ENCODE data around the gene C10orf90.

Gene C10orf90

DNA sequence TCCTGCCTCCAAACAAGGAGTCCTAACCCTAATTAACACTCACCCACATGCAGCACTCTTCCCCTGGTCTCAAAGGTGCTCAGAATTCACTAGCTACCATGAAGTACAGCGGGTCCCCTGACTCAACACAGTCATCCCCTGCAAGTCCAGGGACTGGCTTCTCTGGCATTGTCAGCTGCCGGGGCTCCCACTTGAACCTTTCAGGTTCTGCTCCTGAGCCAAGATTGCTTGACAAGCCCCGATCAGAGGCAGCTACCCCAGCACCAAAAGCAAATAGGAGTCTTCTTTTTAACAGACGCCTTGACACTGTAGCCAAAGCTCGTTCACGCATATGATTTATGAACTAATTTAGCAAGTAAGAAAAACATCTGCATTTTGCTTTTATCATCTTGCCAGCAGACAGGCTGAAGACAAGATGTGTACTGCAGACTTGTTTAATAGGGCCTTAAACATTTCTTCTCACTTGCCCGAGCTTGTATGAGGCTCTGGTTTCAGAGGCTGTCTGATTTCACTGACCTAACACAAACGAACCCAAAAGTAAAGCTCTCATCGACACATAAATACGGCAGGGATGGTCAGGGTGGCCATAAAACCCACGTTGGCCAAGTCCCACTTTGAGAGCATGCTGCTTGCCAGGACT is 214.6 kb downstream of the C10orf90 start:
- DNase-seq = no peak

DNA sequence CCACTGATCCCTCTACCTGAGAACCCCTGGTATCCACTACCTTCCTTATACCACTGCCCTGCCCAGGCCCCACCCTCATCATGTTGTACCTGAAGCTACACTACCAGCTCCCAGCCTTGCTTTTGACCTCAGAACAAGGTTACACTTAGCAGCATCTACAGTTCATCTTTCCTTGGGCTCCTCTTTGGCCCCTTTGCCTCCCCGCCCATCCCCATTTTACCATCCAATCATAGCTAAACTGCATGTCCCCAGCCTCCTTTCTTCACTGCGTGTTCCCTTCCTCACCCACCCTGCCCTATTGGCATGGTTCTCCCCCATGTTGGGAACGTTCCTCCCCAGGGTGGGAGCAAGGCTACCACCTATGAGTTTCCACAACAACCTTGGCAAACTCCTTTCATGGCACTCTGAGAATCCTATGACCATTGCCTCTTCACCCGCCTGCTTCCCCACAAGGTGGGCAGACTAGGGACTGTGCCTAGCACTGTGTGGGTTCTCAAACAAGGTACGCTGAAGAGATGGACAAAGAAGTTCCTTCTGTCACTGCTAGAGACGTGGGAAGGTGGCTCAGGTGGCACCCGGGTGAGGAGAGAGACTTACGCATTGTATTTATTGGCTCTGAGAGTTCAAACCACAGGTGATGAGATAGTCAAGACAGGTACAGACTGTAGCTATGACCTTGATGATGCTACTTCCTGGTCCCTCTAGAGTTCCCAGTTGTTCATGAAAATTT is 215.3 kb downstream of the C10orf90 start:
- no peak for DNase-seq

DNA sequence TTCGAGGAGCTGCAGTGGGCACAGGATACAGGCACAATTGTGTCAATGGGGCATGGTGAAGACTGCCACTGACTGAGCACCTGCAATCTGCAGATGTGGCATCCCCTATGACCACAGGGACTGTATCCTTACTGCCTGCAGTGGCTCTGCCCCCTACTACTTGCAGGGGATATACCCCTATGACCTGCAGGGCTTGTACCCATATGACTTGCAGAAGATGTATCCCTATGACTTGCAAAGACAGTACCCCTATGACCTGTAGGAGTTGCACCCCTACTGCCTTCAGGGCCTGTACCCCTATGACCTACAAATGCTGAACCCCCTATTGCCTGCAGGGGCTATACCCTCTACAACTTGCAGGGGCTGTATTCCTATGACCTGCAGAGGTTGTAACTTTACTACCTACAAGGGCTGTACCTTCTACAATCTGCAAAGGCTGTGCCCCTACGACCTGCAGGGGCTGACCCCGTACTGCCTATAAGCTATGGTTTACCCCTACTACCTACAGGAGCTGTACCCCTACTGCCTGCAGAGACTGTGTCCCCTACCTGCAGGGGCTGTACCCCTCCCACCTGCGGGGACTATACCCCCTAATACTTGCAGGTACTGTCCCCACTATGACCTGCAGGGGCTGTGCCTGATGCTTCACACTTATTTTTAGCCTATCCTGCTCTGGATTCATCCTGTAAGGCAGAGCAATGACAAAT is 216.3 kb downstream of the C10orf90 start:
- no peak for DNase-seq

DNA sequence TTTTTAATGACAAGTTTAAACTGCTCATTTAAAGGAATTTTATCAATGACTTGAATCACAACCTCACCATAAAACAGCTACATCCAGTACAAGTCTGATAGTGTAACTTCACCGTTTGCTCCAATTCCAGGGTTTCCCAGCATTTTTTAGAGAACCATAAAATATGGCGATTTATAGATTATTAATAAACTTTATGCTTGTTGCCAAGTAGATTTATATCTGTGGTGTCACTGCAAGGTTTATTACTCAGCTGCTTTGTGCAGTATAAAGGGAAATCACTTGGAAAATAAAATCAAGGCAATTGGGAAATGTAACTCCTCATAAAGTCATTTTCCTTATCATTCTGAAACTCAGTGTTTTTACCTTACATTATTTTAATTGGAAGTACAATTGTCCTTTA is 218.2 kb downstream of the C10orf90 start:
- no peak for DNase-seq

DNA sequence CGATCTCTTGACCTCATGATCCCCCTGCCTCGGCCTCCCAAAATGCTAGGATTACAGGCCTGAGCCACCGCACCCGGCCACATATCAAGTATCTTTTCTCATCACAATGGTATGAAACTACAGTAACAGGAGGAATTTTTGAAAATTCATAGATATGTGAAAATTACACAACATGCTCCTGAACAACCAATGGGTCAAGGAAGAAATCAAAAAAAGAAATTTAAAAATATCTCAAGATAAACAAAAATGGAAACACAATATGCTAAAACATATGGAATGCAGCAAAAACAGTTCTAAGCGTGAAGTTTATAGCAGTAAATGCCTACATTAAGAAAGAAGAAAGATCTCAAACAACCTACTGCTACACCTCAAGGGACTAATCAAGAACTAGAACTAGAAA is 222.4 kb downstream of the C10orf90 start:
- no peak for DNase-seq

DNA sequence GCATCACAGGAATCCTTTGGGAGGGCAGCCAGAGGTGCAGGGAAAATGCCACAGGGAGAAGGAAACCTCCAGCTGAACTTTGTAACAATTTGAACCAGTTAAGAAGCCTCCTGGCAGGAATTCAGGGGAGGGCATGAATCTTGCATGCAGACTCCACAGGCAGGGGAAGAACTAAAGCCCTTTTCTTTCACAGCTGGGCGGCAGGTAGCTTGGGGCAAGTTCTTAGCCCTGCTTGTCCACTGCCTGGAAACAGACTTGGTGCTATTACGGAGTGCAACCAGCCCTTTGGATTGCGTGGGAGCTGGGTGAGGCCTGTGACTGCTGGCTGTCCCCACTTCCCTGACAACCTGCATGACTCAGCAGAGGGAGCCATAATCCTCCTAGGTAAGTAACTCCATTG is 230.6 kb downstream of the C10orf90 start:
- no peak for DNase-seq

DNA sequence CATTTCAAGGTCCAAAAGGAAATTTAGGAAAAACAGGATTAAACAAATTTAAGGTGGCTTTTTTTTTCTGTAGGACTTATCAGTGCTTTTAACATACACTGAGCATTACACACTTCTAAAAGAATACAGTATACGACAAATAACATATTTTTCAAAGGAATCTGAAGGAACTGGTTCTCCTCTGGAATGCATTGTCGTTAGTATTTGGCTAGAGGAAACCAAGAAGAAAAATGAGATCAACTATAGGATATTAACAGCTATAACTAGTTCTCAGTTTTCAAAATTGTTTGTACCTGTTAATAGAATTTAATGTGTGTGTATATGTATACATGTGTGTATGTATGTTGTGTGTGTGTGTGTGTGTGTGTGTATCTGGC is 232.1 kb downstream of the C10orf90 start:
- DNase-seq = no peak

DNA sequence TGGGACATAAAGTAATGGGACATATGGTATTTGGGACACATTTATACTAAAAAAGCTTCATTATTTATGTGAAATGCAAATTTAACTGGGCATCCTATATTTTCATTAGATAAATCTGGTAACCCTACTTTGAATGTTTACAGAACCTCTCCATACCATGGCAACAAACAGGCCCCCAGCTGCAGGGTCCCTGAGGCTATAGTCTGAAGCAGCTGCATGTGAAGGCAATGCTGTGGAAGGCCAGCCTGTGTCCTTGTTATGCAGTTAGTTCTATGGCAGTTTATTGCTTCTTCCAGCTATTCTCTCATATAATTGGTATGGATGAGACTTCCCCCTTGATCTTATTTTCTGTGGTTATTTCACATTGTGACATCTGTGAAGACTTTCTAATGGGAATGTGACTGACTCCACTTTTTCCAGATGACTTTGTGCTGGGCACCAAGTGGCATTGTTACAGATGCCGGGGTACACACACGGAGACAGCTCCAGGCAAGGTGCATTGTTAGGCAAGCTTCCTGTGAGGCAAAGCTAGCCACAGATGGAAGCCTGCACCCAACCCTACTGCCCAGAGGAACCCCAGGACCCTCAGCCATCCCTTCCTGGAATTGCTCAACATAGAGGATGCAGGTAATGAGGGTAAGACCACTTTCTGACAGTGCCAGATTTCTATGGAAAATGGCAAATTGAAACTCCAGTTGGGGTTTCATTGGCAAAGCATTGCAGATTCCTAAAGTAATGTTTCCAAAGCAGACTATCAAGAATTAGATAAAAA is 232.7 kb downstream of the C10orf90 start:
- no peak for DNase-seq

DNA sequence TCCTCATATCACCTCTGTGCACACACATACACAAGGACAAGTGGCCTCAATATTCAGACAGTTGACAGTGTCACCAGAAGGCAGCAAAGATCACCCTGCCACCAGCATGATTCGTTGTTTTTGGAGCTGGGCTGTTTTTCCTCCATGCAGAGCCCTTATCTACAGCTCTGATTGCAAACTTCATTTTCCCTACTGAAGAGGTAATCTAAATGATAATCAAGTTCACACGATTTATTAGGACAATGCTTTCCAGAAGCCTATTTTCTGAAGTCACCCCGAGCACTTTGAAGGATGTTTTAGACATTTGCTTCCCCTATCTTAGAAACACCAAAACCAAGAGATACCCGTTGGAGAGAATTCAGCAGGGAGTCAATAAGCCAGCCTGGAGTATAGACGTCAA is 236.3 kb downstream of the C10orf90 start:
- no peak for DNase-seq

DNA sequence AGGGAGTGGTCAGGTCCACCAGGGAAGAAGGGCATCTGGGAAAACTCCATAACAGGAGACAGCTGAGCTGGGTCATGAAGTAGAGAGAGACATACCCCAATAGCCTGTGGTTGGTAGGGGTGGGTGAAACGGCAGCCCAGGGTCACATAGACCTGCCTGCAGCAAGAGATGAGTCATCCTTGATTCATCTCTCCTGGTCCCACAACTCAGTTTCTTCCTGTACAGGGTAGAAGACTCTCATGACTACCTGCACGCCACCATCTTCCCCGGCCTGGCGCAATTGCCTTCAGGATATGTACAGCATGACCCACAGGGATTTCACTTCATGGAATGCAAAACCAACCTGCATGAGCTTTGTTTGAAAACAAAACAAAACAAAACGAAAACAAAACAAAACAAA is 237.1 kb downstream of the C10orf90 start:
- no peak for DNase-seq

DNA sequence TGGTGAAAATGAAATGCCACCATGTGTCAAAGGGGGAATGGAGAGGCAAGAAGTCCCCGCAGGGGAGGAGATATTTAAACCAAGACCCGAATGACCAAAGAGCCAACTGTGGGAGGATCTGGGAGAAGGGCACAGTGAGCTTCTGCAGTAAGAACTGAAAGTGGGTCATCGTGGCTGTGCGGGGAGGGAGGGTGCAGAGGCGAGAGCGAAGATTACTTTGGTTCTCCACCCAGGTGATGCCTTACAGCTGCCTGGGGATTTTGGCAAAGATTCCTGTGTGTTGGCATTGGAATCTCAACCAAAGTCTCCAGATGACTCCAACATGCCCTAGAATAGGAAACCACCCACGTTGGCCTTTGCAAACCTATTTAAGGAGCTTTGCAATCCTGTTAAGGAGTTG is 238.0 kb downstream of the C10orf90 start:
- no peak for DNase-seq

DNA sequence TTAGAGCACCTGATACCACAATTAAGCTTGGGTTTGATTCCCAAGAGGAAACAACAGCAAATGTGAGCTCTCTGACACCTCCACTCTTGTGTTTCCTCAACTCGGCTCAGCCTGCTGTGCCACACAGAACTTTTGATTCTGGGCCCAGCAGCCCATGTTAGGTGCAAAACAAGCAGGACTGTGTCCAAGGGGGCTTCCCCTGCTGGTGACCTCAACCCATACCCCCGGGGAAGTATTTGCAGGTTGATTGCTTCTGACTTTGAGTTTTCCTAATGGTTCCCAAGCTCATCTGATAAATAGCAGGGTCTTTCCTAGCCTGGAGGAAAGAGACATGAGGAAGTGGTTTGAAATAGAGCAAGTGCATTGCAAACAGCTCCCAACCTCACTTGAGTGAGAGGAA is 238.7 kb downstream of the C10orf90 start:
- no peak for DNase-seq

DNA sequence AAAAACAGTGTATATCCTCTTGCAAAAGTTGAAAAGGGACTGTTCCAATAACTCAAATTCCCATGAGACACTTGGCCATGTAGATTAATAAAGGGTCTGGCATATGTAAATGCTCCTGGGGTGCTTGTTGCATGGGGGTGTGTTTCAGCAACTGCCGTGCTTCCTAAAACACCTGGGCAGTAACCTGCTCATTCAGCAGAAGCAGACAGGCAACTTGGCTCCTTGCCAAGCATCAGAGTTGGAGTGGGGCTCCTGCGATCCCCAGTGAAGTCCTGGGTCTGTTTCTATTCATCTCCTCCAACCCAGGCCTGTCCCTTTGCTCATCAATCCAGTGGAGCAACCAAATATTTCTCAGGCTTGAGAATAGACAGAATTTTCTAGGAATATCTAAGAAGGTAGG is 240.0 kb downstream of the C10orf90 start:
- DNase-seq = no peak

DNA sequence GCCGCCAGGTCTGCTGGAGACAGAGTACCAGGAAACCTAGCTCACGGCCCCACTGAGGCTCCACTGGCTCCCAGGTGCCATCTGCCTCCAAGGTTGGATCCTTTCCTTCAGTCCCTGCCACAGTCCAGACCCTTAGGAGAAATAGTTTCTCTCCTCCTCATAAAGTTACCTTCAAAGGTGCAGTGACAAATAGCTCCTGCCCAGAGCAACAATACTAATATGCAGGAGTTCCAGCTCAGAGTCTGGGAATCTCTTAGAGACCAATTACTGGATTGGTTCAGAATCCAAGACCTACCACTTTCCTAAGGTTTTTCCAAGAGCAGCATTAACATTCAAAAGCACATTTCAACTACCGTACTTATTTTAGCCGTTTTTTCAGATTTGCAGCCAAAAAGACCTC is 241.2 kb downstream of the C10orf90 start:
- no peak for DNase-seq

DNA sequence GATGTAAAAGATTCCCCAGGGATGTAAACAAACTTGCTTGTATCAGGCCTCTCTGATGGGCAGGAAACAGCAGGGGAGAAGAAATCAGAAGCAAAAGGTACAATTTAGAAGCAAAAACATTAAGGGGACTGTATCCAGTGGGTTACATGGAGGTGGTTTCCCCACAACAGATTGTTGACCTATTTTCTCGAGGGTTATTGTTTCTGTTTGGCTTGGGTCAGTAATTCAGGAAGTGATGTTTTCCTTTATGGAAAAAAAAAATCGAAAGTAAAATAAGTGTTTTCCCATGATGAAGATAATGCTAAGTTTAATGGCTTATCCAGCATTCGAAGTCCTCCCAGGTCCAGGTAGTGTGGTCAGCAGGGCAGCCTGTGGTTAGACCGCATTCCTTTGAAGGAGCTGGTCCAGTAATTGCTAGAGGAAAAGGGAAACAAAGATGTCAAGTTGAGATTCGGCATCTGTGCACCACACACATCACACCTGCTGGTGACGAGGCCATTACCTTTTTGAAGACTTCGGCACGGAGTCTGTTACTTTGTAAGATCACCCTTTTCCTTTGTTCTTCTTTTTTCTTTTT is 244.9 kb downstream of the C10orf90 start:
- DNase-seq = no peak

DNA sequence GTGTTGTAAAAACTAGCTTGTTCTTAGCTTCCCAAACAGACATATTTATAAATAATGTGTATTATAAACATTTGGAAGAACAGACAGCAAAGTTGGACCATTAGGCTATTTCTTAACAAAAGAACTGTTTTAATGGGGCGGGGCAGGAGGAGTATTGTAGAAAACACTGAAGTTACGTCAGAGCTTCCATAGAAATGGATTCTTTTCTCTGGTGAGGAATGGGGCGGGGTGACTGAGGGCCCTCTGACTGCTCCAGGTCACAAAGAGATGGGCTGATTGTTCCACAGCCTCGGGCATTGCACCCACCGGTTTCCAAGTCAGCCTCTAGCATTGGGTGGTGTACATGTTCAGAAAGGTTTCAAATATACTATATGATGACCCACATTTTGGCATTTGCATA is 245.5 kb downstream of the C10orf90 start:
- DNase-seq = no peak

DNA sequence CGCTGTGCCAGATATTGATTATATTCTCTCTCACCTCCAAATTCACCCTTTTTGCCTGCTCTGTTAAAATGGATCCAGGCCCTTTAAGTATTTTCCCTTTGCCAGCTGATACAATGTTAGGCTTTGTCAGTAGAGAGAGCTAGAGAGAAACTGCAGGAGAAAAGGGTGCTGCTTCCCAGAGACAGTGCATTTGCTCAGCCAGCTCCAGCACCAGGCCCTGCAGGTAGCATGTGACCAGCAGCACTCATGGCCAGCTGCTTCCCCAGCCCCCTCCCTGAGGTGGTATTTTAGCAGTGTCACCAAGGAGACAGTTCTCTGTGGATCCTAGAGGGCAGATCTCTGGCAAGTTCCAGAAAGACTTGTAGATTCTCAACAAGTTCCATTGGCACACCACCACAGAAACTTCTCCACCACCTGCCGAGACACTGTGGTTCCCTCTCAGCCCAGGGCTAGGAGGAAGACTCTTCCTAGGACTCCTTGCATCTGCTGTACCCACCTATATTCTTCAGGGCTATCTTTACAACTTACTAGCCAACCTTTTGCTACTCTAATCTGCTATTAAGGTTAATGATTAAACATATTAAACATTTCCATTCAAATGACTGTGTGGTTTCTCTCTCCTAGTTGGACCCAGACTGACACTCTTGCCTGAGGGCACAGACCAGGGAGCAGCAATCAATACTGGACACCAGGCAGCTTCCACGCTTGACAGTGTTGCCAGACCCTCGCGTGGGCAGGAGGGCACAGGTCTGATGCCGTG is 246.6 kb downstream of the C10orf90 start:
- DNase-seq = no peak

DNA sequence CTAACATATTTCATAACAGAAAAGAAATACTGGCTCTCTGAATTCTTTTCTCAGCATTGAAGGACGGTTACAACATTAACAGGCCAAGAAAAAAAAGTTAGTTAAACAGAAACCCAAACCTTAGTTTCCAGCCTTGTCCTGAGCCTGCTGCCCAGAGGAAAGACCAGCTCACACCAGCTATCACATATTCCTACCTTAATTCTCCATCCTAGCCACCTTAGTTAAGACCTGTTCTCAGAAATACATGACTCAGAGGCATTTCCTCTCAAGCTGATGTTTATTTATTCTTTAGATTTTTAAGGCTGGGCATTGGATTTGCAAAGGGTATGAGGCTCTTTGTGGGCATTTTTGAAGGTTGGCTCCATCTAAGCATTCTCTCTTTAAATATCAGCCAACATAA is 247.9 kb downstream of the C10orf90 start:
- no peak for DNase-seq

DNA sequence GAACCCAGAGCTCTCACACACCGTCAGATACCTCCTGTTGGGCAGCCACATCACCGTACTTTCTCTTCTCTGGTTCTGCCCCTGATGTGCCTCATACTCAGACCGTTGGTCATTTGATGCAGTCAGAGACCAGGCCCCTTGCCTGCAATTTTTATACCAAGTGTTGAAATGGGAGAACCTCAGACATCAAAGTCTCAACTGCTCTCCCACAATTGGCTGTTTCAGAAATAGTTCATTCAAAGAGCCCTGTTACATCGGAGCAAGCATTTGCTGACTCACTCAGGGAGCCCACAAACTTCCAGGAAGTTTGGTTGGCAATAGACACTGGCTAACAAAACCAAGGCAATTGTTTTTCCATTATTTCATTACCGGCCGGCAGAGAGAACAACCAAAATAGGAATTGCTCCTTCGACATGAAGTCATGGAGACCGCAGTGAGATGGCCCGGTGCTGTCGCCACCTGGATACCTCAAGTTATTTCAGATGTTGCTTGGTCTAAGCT is 248.7 kb downstream of the C10orf90 start:
- DNase-seq = no peak

DNA sequence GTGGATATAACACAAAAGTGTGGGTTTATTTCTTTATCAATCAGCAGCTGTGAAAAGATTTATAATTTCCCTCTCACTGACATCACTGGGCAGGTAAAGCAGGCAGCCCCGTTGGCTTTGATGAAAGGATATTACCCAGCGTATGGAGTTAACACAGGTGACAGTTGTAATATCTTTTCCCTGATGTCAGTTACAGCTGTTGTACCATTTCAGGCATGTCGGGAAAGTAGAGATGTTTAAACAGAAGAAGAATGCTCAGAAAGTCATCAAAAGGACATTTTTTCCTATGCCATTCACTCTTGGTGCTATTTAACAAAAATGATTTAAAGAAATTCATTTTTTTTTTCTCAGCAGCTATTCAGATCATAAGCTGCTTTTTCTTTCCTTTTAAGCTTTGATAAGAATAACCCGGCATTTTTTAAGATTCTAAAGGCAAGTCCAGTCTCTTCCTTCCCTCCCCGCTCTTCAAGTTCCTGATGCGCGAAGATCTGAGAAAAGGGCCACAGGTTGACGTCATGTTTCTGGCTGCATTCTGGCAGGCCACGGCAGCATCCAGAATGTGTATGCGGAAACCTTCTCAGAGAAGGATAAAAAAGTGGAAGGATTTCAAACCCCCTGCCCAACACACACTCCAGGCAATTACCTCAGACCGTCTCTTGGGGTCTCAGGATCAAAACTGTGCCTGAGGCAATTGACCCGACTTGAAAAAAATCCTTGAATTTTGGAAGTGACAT is 249.8 kb downstream of the C10orf90 start:
- no peak for DNase-seq

DNA sequence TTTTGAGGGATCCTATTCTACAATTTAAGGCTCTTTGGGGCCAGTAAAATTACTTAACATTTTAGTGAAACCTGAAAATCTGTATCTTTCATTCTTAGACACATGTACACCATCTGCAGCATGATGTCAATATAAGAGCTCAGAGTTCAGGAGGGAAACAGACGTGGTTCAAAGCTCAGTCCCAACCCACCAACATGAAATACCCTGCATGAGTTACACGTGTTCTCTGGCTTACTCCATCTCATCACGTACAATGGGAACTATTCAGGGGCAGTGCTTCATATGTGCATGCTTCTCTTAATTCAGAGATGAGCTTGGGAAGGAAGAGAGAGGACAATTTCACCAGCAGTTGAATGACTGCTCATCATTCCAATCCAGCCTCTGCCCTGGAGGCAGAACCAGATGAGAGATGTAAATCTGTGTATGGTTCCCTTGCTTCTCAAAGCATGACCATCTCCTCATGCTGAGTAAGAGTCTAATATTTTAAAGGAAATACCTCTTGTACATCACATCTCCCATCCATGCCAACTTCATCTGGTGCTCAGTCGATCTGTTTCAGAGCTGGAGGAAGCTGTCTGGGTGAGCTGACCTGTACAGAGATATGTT is 253.2 kb downstream of the C10orf90 start:
- DNase-seq = no peak

All from eye (tissue), 1 donor.